Neuronal stem cell (in vitro differentiated cells): ENCODE results near the gene ZNF423.
A peak's percentile ranks its signal among the peaks of the same experiment; 100 is the strongest.

Experiments used
- DNase-seq: peaks from one replicate; pipeline ENCODE4 v3.0.0-alpha.2; 2013; ENCODE audit warnings: low spot score
- H2AFZ ChIP-seq: one replicate; pipeline ENCODE4 v1.6.1; 2013; ENCODE audit warnings: mild to moderate bottlenecking, low read length, inconsistent platforms
- H2AK5ac ChIP-seq: 2 replicates; pipeline ENCODE4 v1.6.1; 2013; ENCODE audit warnings: low read depth, mild to moderate bottlenecking, inconsistent platforms, low read length, moderate library complexity, mixed read lengths
- H2BK120ac ChIP-seq: 2 replicates; pipeline ENCODE4 v1.6.1; 2013; ENCODE audit warnings: low read depth, mild to moderate bottlenecking, inconsistent platforms, low read length, moderate library complexity, mixed read lengths
- H2BK12ac ChIP-seq: one replicate; pipeline ENCODE4 v1.6.1; 2013; ENCODE audit warnings: low read length, inconsistent platforms
- H2BK15ac ChIP-seq: 2 replicates; pipeline ENCODE4 v1.6.1; 2013; ENCODE audit warnings: mild to moderate bottlenecking, low read length, inconsistent platforms, mixed read lengths
- H2BK5ac ChIP-seq: one replicate; pipeline ENCODE4 v1.6.1; 2013; ENCODE audit warnings: inconsistent platforms, mild to moderate bottlenecking, low read length, moderate library complexity
- H3K14ac ChIP-seq: one replicate; pipeline ENCODE4 v1.6.1; 2013; ENCODE audit warnings: low read length, inconsistent platforms
- H3K18ac ChIP-seq: 2 replicates; pipeline ENCODE4 v1.6.1; 2013; ENCODE audit warnings: low read length, inconsistent platforms
- H3K23ac ChIP-seq: 2 replicates; pipeline ENCODE4 v1.6.1; 2013; ENCODE audit warnings: low read depth, mild to moderate bottlenecking, mixed read lengths, low read length, inconsistent platforms; ENCODE audit not compliant: poor library complexity
- H3K27ac ChIP-seq: replicated peaks from 3 replicates; pipeline ENCODE4 v1.5.1; 2013; ENCODE audit warnings: low read length, inconsistent platforms
- H3K27me3 ChIP-seq, 3 experiments: 2 replicates each; pipeline ENCODE4 v1.6.1; 2013; ENCODE audit warnings: low read length in 3 of 3, mild to moderate bottlenecking in 2 of 3, inconsistent platforms in 1 of 3, low read depth in 1 of 3, mixed read lengths in 1 of 3, moderate library complexity in 1 of 3; ENCODE audit not compliant: control insufficient read depth in 3 of 3, insufficient read depth in 3 of 3
- H3K36me3 ChIP-seq, 2 donors: replicated peaks in 1 of 2; 2 replicates each; pipeline ENCODE4 v1.6.1; 2013; ENCODE audit warnings: low read length in 2 of 2; ENCODE audit not compliant: control insufficient read depth in 2 of 2, insufficient read depth in 2 of 2
- H3K4ac ChIP-seq: 2 replicates; pipeline ENCODE4 v1.6.1; 2013; ENCODE audit warnings: inconsistent platforms, mild to moderate bottlenecking, low read length, moderate library complexity
- H3K4me1 ChIP-seq, 2 donors: 1 replicate in 1 of 2; 2 replicates in 1 of 2; pipeline ENCODE4 v1.6.1; 2013; ENCODE audit warnings: low read length in 2 of 2, low read depth in 1 of 2; ENCODE audit not compliant: control insufficient read depth in 2 of 2, insufficient read depth in 1 of 2
- H3K4me2 ChIP-seq: one replicate; pipeline ENCODE4 v1.6.1; 2013; ENCODE audit warnings: mild to moderate bottlenecking, low read length, inconsistent platforms; ENCODE audit not compliant: insufficient read depth, poor library complexity, severe bottlenecking
- H3K4me3 ChIP-seq, 2 donors: 2 replicates each; pipeline ENCODE4 v1.5.1; 2013; ENCODE audit warnings: low read length in 2 of 2, mild to moderate bottlenecking in 2 of 2, inconsistent platforms in 1 of 2, moderate library complexity in 1 of 2
- H3K79me1 ChIP-seq: one replicate; pipeline ENCODE4 v1.6.1; 2013; ENCODE audit warnings: low read depth, mild to moderate bottlenecking, inconsistent platforms, low read length, moderate library complexity
- H3K9ac ChIP-seq: one replicate; pipeline ENCODE4 v1.6.1; 2013; ENCODE audit warnings: mild to moderate bottlenecking, low read depth, low read length, inconsistent platforms; ENCODE audit not compliant: poor library complexity
- H3K9me3 ChIP-seq, 2 donors: replicated peaks in 1 of 2; 2 replicates each; pipeline versions ENCODE3 to v1.6.1; 2013; ENCODE audit warnings: low read length in 2 of 2, mild to moderate bottlenecking in 2 of 2, inconsistent platforms in 1 of 2, low read depth in 1 of 2, mixed read lengths in 1 of 2, moderate library complexity in 1 of 2; ENCODE audit not compliant: control insufficient read depth in 2 of 2, insufficient read depth in 1 of 2
- H4K8ac ChIP-seq: one replicate; pipeline ENCODE4 v1.6.1; 2013; ENCODE audit warnings: low read depth, mild to moderate bottlenecking, inconsistent platforms, low read length, moderate library complexity
- H4K91ac ChIP-seq: one replicate; pipeline ENCODE4 v1.6.1; 2013; ENCODE audit warnings: low read length, low read depth, mild to moderate bottlenecking, inconsistent platforms; ENCODE audit not compliant: poor library complexity
- WGBS, 2 donors: extraction: QIAGEN DNeasy Blood & Tissue Kit; methylation state at CpG; one replicate each; pipeline ENCODE4 v1.1.7; 2013; ENCODE audit warnings: missing lambda C conversion rate in 2 of 2, mixed read lengths in 1 of 2; ENCODE audit not compliant: insufficient read length in 2 of 2, insufficient replicate concordance in 1 of 2; ENCODE audit errors: extremely low coverage in 2 of 2; 5-methylcytosine and 5-hydroxymethylcytosine counted together

ZNF423 gene

DNA sequence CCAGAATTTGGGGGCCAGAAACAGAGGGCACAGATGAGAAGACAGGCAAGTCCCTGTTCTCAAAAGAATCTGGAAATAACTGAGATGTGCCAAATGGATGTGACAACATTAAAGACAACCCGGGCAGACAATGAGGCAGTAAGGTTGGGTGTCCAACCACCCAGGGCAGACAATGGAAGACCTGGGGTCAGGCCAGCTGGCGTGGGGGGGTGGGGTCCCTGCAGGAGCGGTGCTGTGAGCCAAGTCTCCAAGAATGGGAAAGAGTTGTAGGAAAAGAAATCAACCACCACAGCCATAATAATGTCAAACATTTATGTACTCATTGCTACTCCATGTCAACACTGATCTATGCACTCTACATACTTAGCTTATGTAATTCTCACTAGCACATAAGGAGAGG, 279.0 kb downstream of the ZNF423 start:
- Histone ChIP-seq H3K9me3 (peaks cover 0 to 4% of the 10 kb centered on the region in 2 donors), H2BK120ac (no peak overlapping the region), H4K91ac (no peak overlapping the region), H3K18ac (no peak overlapping the region), H3K23ac (no peak overlapping the region), H3K4ac (no peak overlapping the region), H2BK15ac (no peak overlapping the region), H2AK5ac (no peak overlapping the region), H4K8ac (no peak overlapping the region), H3K4me1 (peaks cover 0 to 19% of the 10 kb centered on the region in 2 donors), H3K27ac (no peak overlapping the region), H3K36me3 (peaks cover 2 to 22% of the 10 kb centered on the region in 2 donors), H3K4me3 (no peak overlapping the region), H3K9ac (no peak overlapping the region), H2BK12ac (no peak overlapping the region), H3K27me3 (no peaks in the 10 kb centered on the region), H3K14ac (no peak overlapping the region), H2AFZ (no peak overlapping the region), H2BK5ac (no peak overlapping the region), H3K4me2 (no peak overlapping the region), H3K79me1 (no peaks in the 10 kb centered on the region)
- no peak for DNase-seq
- no CpG with 5 or more reads among the region's 3 CpGs for WGBS, 2 donors

DNA sequence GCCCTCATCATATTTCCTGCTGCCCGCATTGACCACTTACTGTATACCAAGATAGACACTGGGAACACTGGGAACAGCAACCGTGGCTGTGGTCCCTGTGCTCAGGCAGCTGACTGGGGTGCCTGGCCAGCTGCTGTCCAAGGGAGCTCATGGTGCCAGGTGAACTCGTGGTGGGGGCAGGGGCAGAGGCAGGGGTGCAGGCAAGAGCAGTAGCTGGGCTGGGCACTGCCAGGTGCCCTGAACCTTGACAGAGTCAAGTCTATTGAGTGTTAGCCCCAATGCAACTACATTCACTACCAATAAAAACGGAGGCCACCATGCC, 279.8 kb downstream of the ZNF423 start:
- no peak overlapping the region for H3K9ac ChIP-seq
- H3K4me1 ChIP-seq = peaks cover 0 to 17% of the 10 kb centered on the region in 2 donors
- no peak overlapping the region for H2BK12ac ChIP-seq
- no peak overlapping the region for H4K8ac ChIP-seq
- H2AK5ac ChIP-seq = no peak overlapping the region
- H3K4me3 ChIP-seq = no peak overlapping the region
- peak overlapping the region; percentile 58 for H3K14ac ChIP-seq
- no peak overlapping the region for H3K23ac ChIP-seq
- peaks cover 2% of the 10 kb centered on the region for H3K79me1 ChIP-seq
- H3K9me3 ChIP-seq = peaks cover 0 to 8% of the 10 kb centered on the region in 2 donors
- H3K27ac ChIP-seq = no peak overlapping the region
- no peak overlapping the region for H2BK120ac ChIP-seq
- no peak overlapping the region for H2AFZ ChIP-seq
- H2BK5ac ChIP-seq = no peak overlapping the region
- H3K4me2 ChIP-seq = no peak overlapping the region
- H4K91ac ChIP-seq = no peak overlapping the region
- no peak overlapping the region for H3K4ac ChIP-seq
- peak overlapping the region; percentile 13 for H3K18ac ChIP-seq
- peaks cover 2 to 23% of the 10 kb centered on the region in 2 donors for H3K36me3 ChIP-seq
- no CpG with 5 or more reads among the region's 4 CpGs for WGBS, 2 donors
- H3K27me3 ChIP-seq = no peaks in the 10 kb centered on the region
- no peak for DNase-seq
- no peak overlapping the region for H2BK15ac ChIP-seq

DNA sequence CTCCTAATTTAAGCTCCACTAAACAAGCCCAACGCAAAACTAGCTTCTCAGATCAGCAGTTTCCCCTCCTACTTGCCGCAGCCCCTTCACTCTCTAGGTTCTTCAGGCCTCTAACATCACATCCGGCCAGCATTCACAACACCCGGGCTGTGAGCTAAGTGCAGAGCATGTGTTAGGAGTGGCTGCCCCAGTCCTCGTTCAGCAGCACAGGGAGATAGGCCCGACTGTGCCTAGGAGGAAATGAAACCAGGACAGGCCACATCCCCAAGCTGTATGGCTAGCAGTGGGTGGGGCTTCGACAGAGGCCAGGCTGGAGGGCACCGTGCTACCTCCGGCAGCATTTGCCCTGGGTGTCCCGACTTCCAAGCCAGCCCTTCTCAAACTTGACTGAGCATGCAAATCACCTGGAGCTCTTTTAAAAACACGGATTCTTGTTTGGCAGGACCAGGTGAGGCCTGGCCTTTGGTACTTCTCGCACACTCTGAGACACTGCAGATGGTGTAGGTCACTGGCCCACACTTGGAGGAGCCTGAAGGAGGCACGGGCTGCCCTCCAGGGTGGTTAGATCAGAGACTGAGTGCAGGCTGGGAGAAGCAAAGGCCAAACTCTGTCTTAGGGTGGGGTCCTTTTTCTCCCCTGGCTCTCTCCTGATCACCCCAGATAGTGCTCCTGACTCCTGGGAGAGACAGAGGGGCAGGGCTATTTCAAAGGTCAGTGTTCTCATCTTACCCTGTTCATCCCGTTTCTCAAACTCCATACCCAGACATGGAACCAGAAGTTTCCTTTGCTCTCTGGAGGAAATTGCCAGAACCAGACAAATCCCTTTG, 280.4 kb downstream of the ZNF423 start:
- peaks cover 0 to 17% of the 10 kb centered on the region in 2 donors for H3K4me1 ChIP-seq

DNA sequence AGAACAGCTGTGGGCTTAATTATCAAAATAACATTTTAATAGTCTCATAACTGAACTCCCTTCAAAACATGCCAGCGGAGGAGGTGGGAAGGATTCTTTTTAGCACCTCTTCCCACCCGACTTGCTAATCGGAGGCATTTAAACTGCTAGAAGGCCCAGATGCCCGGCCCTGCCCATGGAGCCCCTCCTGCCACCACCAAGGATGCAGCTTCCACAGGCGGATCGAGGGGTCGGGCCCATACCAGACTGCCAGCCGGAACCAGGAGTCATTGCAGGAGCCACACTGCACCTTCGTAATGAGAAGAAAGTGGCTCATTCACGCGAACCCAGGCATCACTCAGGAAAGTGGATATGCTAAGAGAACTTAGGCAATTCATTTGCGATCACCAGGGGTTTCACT, 281.1 kb downstream of the ZNF423 start:
- H3K9me3 ChIP-seq = peaks cover 0 to 8% of the 10 kb centered on the region in 2 donors
- no peak overlapping the region for H3K27ac ChIP-seq
- no peak overlapping the region for H3K18ac ChIP-seq
- no peak overlapping the region for H3K4ac ChIP-seq
- no peak overlapping the region for H3K4me2 ChIP-seq
- peak overlapping the region; percentile 78 for H3K14ac ChIP-seq
- H3K36me3 ChIP-seq = peaks cover 2 to 23% of the 10 kb centered on the region in 2 donors
- H2AK5ac ChIP-seq = no peak overlapping the region
- no peak overlapping the region for H2BK5ac ChIP-seq
- H2BK12ac ChIP-seq = no peak overlapping the region
- H3K79me1 ChIP-seq = peaks cover 4% of the 10 kb centered on the region
- H3K23ac ChIP-seq = peak overlapping the region; percentile 87
- no peak overlapping the region for H2AFZ ChIP-seq
- no peak for DNase-seq
- H3K27me3 ChIP-seq = no peaks in the 10 kb centered on the region
- H2BK15ac ChIP-seq = no peak overlapping the region
- no peak overlapping the region for H2BK120ac ChIP-seq
- no peak overlapping the region for H3K9ac ChIP-seq
- no peak overlapping the region for H3K4me3 ChIP-seq
- no peak overlapping the region for H4K8ac ChIP-seq
- peaks cover 0 to 17% of the 10 kb centered on the region in 2 donors for H3K4me1 ChIP-seq
- WGBS, 2 donors = no CpG with 5 or more reads among the region's 12 CpGs
- H4K91ac ChIP-seq = no peak overlapping the region

More for the DNA sequence above, 280.4 kb downstream of the ZNF423 start:
- H3K27ac ChIP-seq = no peak overlapping the region
- H2AK5ac ChIP-seq = no peak overlapping the region
- H3K4ac ChIP-seq = no peak overlapping the region
- peaks cover 0 to 8% of the 10 kb centered on the region in 2 donors for H3K9me3 ChIP-seq
- no peak overlapping the region for H3K23ac ChIP-seq
- no peak overlapping the region for H2BK12ac ChIP-seq
- peaks cover 2 to 23% of the 10 kb centered on the region in 2 donors for H3K36me3 ChIP-seq
- H3K27me3 ChIP-seq = no peaks in the 10 kb centered on the region
- no peak for DNase-seq
- H4K91ac ChIP-seq = no peak overlapping the region
- H2AFZ ChIP-seq = no peak overlapping the region
- no peak overlapping the region for H3K4me3 ChIP-seq
- H3K14ac ChIP-seq = peak overlapping the region; percentile 58
- no peak overlapping the region for H3K9ac ChIP-seq
- no peak overlapping the region for H2BK5ac ChIP-seq
- no peak overlapping the region for H4K8ac ChIP-seq
- WGBS, 2 donors = no CpG with 5 or more reads among the region's 14 CpGs
- no peak overlapping the region for H2BK120ac ChIP-seq
- H3K18ac ChIP-seq = no peak overlapping the region
- H2BK15ac ChIP-seq = no peak overlapping the region
- no peak overlapping the region for H3K4me2 ChIP-seq
- H3K79me1 ChIP-seq = peaks cover 4% of the 10 kb centered on the region
